Measurements from ENCODE around the gene DDIT4. TPM values are rescaled to one million over a fixed set of nuclear protein-coding genes. Genes with fewer than 3 reads are reported as not detected.

The DDIT4 gene
- total and polyA plus RNA-seq, 2 experiments from 2014 or later, result 144 to 188 TPM

GRCh38 chr10:72251635-72252034, 22.1 kb upstream of the DDIT4 start:
- Histone ChIP-seq H4K20me1 (ENCODE audit: insufficient read depth) (no peaks in the 10 kb centered on the region), H3K79me2 (ENCODE audit: insufficient read depth) (no peaks in the 10 kb centered on the region), H3K27me3 (replicated peaks; ENCODE audit: insufficient read depth) (no peaks in the 10 kb centered on the region), H3K36me3 (ENCODE audit: low read depth) (no peaks in the 10 kb centered on the region), H3K4me3 (no peak overlapping the region), H3F3A (ENCODE audit: insufficient read depth) (no peaks in the 10 kb centered on the region), H3K9me3 (ENCODE audit: low read depth) (no peaks in the 10 kb centered on the region), H3K4me1 (ENCODE audit: insufficient read depth) (peaks cover 16% of the 10 kb centered on the region), H2AFZ (no peak overlapping the region), H3K4me2 (ENCODE audit: unreplicated experiment) (no peak overlapping the region), H3K27ac (no peak overlapping the region), H3K9me2 (ENCODE audit: insufficient read depth) (no peaks in the 10 kb centered on the region), H3K9ac (no peak overlapping the region)
- 76 to 86% methylated on average over 6 of the region's 6 CpGs for WGBS, 2 experiments (ENCODE audit: low coverage in 1 of 2, low lambda C conversion rate in 2 of 2, missing lambda C conversion rate in 2 of 2)
- in situ Hi-C loops (cut with MboI), result loop anchor here (5.0 kb wide), 1 partner anchor 76 kb away; no protein-coding TSS in a partner anchor
- no peak for TF ChIP-seq EZH2 (IDR thresholded peaks at IDR 0.05; ENCODE audit: insufficient read depth, poor library complexity, severe bottlenecking)
- TF ChIP-seq EZH2phosphoT487 (IDR thresholded peaks at IDR 0.05; ENCODE audit: insufficient read depth, low read depth), result no peak
- DNase-seq, result no peak

GRCh38 chr10:72252972-72253371, 20.8 kb upstream of the DDIT4 start:
- Histone ChIP-seq H3K4me2 (ENCODE audit: unreplicated experiment) (no peak overlapping the region), H3K36me3 (ENCODE audit: low read depth) (no peaks in the 10 kb centered on the region), H3K9ac (no peak overlapping the region), H3K9me3 (ENCODE audit: low read depth) (no peaks in the 10 kb centered on the region), H3K4me1 (ENCODE audit: insufficient read depth) (peaks cover 16% of the 10 kb centered on the region), H3K27me3 (replicated peaks; ENCODE audit: insufficient read depth) (no peaks in the 10 kb centered on the region), H3K27ac (no peak overlapping the region), H3F3A (ENCODE audit: insufficient read depth) (no peaks in the 10 kb centered on the region), H2AFZ (peak overlapping the region; percentile 51), H3K79me2 (ENCODE audit: insufficient read depth) (no peaks in the 10 kb centered on the region), H3K9me2 (ENCODE audit: insufficient read depth) (no peaks in the 10 kb centered on the region), H4K20me1 (ENCODE audit: insufficient read depth) (no peaks in the 10 kb centered on the region), H3K4me3 (no peak overlapping the region)
- DNase-seq, result no peak
- WGBS, 2 experiments (ENCODE audit: low coverage in 1 of 2, low lambda C conversion rate in 2 of 2, missing lambda C conversion rate in 2 of 2), result 35 to 44% methylated on average over 3 of the region's 3 CpGs
- TF ChIP-seq EZH2 (IDR thresholded peaks at IDR 0.05; ENCODE audit: insufficient read depth, poor library complexity, severe bottlenecking) (no peak), EZH2phosphoT487 (IDR thresholded peaks at IDR 0.05; ENCODE audit: insufficient read depth, low read depth) (no peak)
- in situ Hi-C loops (cut with MboI), result loop anchor here (5.0 kb wide), 1 partner anchor 74 kb away; no protein-coding TSS in a partner anchor

- TF ChIP-seq EZH2phosphoT487 (IDR thresholded peaks at IDR 0.05; ENCODE audit: insufficient read depth, low read depth) (no peak), EZH2 (IDR thresholded peaks at IDR 0.05; ENCODE audit: insufficient read depth, poor library complexity, severe bottlenecking) (no peak)
- H3K9me3 ChIP-seq (ENCODE audit: low read depth), result no peaks in the 10 kb centered on the region
- H3K36me3 ChIP-seq (ENCODE audit: low read depth), result no peaks in the 10 kb centered on the region
- no peak overlapping the region for H3K9ac ChIP-seq
- H2AFZ ChIP-seq, result peak overlapping the region; percentile 51; the same call in 1 of the 2 replicates
- H4K20me1 ChIP-seq (ENCODE audit: insufficient read depth), result no peaks in the 10 kb centered on the region
- peaks cover 13% of the 10 kb centered on the region for H3K4me1 ChIP-seq (ENCODE audit: insufficient read depth)
- 51 to 56% methylated on average over 7 of the region's 7 CpGs for WGBS, 2 experiments (ENCODE audit: low coverage in 1 of 2, low lambda C conversion rate in 2 of 2, missing lambda C conversion rate in 2 of 2)
- no peak overlapping the region for H3K27ac ChIP-seq
- in situ Hi-C loops (cut with MboI), result loop anchor here (5.0 kb wide), 1 partner anchor 74 kb away; no protein-coding TSS in a partner anchor
- H3K4me2 ChIP-seq (ENCODE audit: unreplicated experiment), result no peak overlapping the region
- H3F3A ChIP-seq (ENCODE audit: insufficient read depth), result no peaks in the 10 kb centered on the region
- no peaks in the 10 kb centered on the region for H3K79me2 ChIP-seq (ENCODE audit: insufficient read depth)
- no peak for DNase-seq
- no peaks in the 10 kb centered on the region for H3K27me3 ChIP-seq (replicated peaks; ENCODE audit: insufficient read depth)
- H3K4me3 ChIP-seq, result no peak overlapping the region
- H3K9me2 ChIP-seq (ENCODE audit: insufficient read depth), result no peaks in the 10 kb centered on the region
Measured at GRCh38 chr10:72253578-72253977, 20.1 kb upstream of the DDIT4 start.

- Histone ChIP-seq H3K4me3 (peak overlapping the region; percentile 54), H2AFZ (peak overlapping the region; percentile 99), H3K27ac (no peak overlapping the region), H3K9me3 (ENCODE audit: low read depth) (no peaks in the 10 kb centered on the region), H3K79me2 (ENCODE audit: insufficient read depth) (no peaks in the 10 kb centered on the region), H3K4me1 (ENCODE audit: insufficient read depth) (peaks cover 18% of the 10 kb centered on the region), H4K20me1 (ENCODE audit: insufficient read depth) (no peaks in the 10 kb centered on the region), H3K4me2 (ENCODE audit: unreplicated experiment) (peak overlapping the region; percentile 77), H3F3A (ENCODE audit: insufficient read depth) (no peaks in the 10 kb centered on the region), H3K27me3 (replicated peaks; ENCODE audit: insufficient read depth) (no peaks in the 10 kb centered on the region), H3K36me3 (ENCODE audit: low read depth) (no peaks in the 10 kb centered on the region), H3K9me2 (ENCODE audit: insufficient read depth) (no peaks in the 10 kb centered on the region), H3K9ac (peak overlapping the region; percentile 67)
- peak; percentile 80 for DNase-seq
- WGBS, 2 experiments (ENCODE audit: low coverage in 1 of 2, low lambda C conversion rate in 2 of 2, missing lambda C conversion rate in 2 of 2), result 11 to 12% methylated on average over 13 to 15 of the region's 15 CpGs
- in situ Hi-C loops (cut with MboI), result loop anchor here (5.0 kb wide), 1 partner anchor 72 kb away; no protein-coding TSS in a partner anchor
- no peak for TF ChIP-seq EZH2 (IDR thresholded peaks at IDR 0.05; ENCODE audit: insufficient read depth, poor library complexity, severe bottlenecking)
- no peak for TF ChIP-seq EZH2phosphoT487 (IDR thresholded peaks at IDR 0.05; ENCODE audit: insufficient read depth, low read depth)
Measured at GRCh38 chr10:72254813-72255568, 18.7 kb upstream of the DDIT4 start.
